ENCODE data around the gene UBTD1. TPM values are rescaled to one million over a fixed set of nuclear protein-coding genes. Genes with fewer than 3 reads are reported as not detected.
"Not testable (repeated sequence)": the region's sequence is repeated elsewhere in the genome, so short reads cannot be mapped to it uniquely, and the experiment has no call there.

UBTD1 gene
- total RNA-seq, 1 donor from 2014 or later = 33.0 TPM

GRCh38 chr10:97572214-97572989, 73.7 kb downstream of the UBTD1 start, which contains the start of gene ANKRD2:
Gene ANKRD2, plus strand, starts transcription at chr10:97572779. Its CDS starts 10 bp downstream, at chr10:97572789.
- Histone ChIP-seq H3K9me3 (no peaks in the 10 kb centered on the region), H3K27me3 (no peaks in the 10 kb centered on the region), H3K36me3 (peaks cover 26 to 33% of the 10 kb centered on the region in 2 donors), H3K4me1 (peaks cover 10 to 14% of the 10 kb centered on the region in 2 donors), H3K4me3 (no peak within 1 kb of the TSS), H3K27ac (peak within 1 kb of the TSS; percentile 16 to 76)
- peak in 1 of 2 donors; percentile 90 for DNase-seq (ENCODE audit: low spot score in 2 of 2)
- peak; percentile 86 to 97 (median 87) for TF ChIP-seq CTCF (IDR thresholded peaks at IDR 0.05)
- intact Hi-C loops (cut with DNase I) = loop anchor here (1.0 kb wide), 1 partner anchor 40 kb away; no protein-coding TSS in a partner anchor

- Histone ChIP-seq H3K27me3 (no peaks in the 10 kb centered on the region), H3K4me3 (no peak overlapping the region), H3K4me1 (peaks cover 10 to 14% of the 10 kb centered on the region in 2 donors), H3K36me3 (peaks cover 26 to 30% of the 10 kb centered on the region in 2 donors), H3K27ac (no peak overlapping the region), H3K9me3 (no peaks in the 10 kb centered on the region)
- intact Hi-C loops (cut with DNase I) = no loop called here
- TF ChIP-seq CTCF (IDR thresholded peaks at IDR 0.05) = no peak
- DNase-seq (ENCODE audit: low spot score in 2 of 2) = no peak
Measured at GRCh38 chr10:97573021-97573420, 74.3 kb downstream of the UBTD1 start.

GRCh38 chr10:97573672-97574071, 74.9 kb downstream of the UBTD1 start:
- H3K27ac ChIP-seq = peak overlapping the region in 1 of 2 donors; percentile 76
- no peaks in the 10 kb centered on the region for H3K27me3 ChIP-seq
- intact Hi-C loops (cut with DNase I) = loop anchor here (1.0 kb wide), 2 partner anchors 23 to 67 kb away; partner anchors contain the start of gene PI4K2A
- H3K9me3 ChIP-seq = no peaks in the 10 kb centered on the region
- DNase-seq (ENCODE audit: low spot score in 2 of 2) = no peak
- H3K4me1 ChIP-seq = peaks cover 10 to 14% of the 10 kb centered on the region in 2 donors
- no peak for TF ChIP-seq CTCF (IDR thresholded peaks at IDR 0.05)
- H3K36me3 ChIP-seq = peaks cover 22 to 24% of the 10 kb centered on the region in 2 donors
- no peak overlapping the region for H3K4me3 ChIP-seq

GRCh38 chr10:97574374-97575126, 75.8 kb downstream of the UBTD1 start:
- TF ChIP-seq CTCF (IDR thresholded peaks at IDR 0.05) = no peak
- peak; percentile 57 to 91 for DNase-seq (ENCODE audit: low spot score in 2 of 2)
- Histone ChIP-seq H3K4me3 (no peak overlapping the region), H3K27me3 (no peaks in the 10 kb centered on the region), H3K4me1 (peaks cover 10 to 14% of the 10 kb centered on the region in 2 donors), H3K9me3 (no peaks in the 10 kb centered on the region), H3K27ac (peak overlapping the region; percentile 63 to 76), H3K36me3 (peaks cover 13 to 16% of the 10 kb centered on the region in 2 donors)
- intact Hi-C loops (cut with DNase I) = loop anchor here (1.0 kb wide), 3 partner anchors 19 to 66 kb away; partner anchors contain the start of gene PI4K2A

GRCh38 chr10:97575127-97575668, 76.5 kb downstream of the UBTD1 start:
- peaks cover 10 to 14% of the 10 kb centered on the region in 2 donors for H3K4me1 ChIP-seq
- no peak overlapping the region for H3K4me3 ChIP-seq
- no peaks in the 10 kb centered on the region for H3K9me3 ChIP-seq
- intact Hi-C loops (cut with DNase I) = loop anchor here (1.0 kb wide), 1 partner anchor 18 kb away; no protein-coding TSS in a partner anchor
- DNase-seq (ENCODE audit: low spot score in 2 of 2) = no peak
- no peak for TF ChIP-seq CTCF (IDR thresholded peaks at IDR 0.05)
- no peaks in the 10 kb centered on the region for H3K27me3 ChIP-seq
- H3K36me3 ChIP-seq = peaks cover 9 to 10% of the 10 kb centered on the region in 2 donors
- peak overlapping the region; percentile 63 to 76 for H3K27ac ChIP-seq

- intact Hi-C loops (cut with DNase I); H3K27me3 ChIP-seq; H3K4me3 ChIP-seq; DNase-seq (ENCODE audit: low spot score in 2 of 2); H3K9me3 ChIP-seq; H3K36me3 ChIP-seq: not testable (repeated sequence)
- peak overlapping the region in 1 of 2 donors; percentile 76 for H3K27ac ChIP-seq
- peaks cover 10 to 14% of the 10 kb centered on the region in 2 donors for H3K4me1 ChIP-seq
Measured at GRCh38 chr10:97576487-97576886, 77.8 kb downstream of the UBTD1 start.

Measured in ascending aorta (tissue), 2 donors.